Liver (tissue), 9 donors: ENCODE results near the gene MCF2L. TPM values are rescaled to one million over a fixed set of nuclear protein-coding genes. Genes with fewer than 3 reads are reported as not detected.

Experiments used
- DNase-seq: peaks from one replicate; pipeline ENCODE4 v3.0.0-alpha.2; 2017; ENCODE audit warnings: low spot score
- H3K27ac ChIP-seq, 2 donors: one replicate each; pipeline ENCODE4 v1.7.0; 2013; ENCODE audit warnings: inconsistent platforms in 2 of 2, low read length in 2 of 2, control low read depth in 1 of 2, low read depth in 1 of 2, mild to moderate bottlenecking in 1 of 2
- H3K27me3 ChIP-seq, 4 donors: one replicate each; pipeline versions ENCODE4 v1.6.1 to v1.7.0; 2013; ENCODE audit warnings: low read length in 3 of 4, inconsistent platforms in 1 of 4, mild to moderate bottlenecking in 1 of 4, moderate library complexity in 1 of 4; ENCODE audit not compliant: control insufficient read depth in 4 of 4, insufficient read depth in 4 of 4
- H3K36me3 ChIP-seq, 4 donors: one replicate each; pipeline versions ENCODE4 v1.6.1 to v1.7.0; 2013; ENCODE audit warnings: low read length in 3 of 4, mild to moderate bottlenecking in 3 of 4, low read depth in 1 of 4, moderate library complexity in 1 of 4; ENCODE audit not compliant: control insufficient read depth in 4 of 4, insufficient read depth in 3 of 4
- H3K4me1 ChIP-seq, 4 donors: one replicate each; pipeline versions ENCODE4 v1.6.1 to v1.7.0; 2013; ENCODE audit warnings: low read length in 3 of 4, mild to moderate bottlenecking in 3 of 4, moderate library complexity in 1 of 4; ENCODE audit not compliant: control insufficient read depth in 4 of 4, insufficient read depth in 4 of 4
- H3K4me3 ChIP-seq, 3 donors: one replicate each; pipeline versions ENCODE4 v1.6.1 to v1.7.0; 2013; ENCODE audit warnings: low read length in 3 of 3, control low read depth in 1 of 3, low read depth in 1 of 3, mild to moderate bottlenecking in 1 of 3
- H3K9ac ChIP-seq, 2 donors: one replicate each; pipeline ENCODE4 v1.7.0; 2013; ENCODE audit warnings: low read length in 2 of 2, mild to moderate bottlenecking in 2 of 2, moderate library complexity in 2 of 2, control low read depth in 1 of 2, low read depth in 1 of 2
- H3K9me3 ChIP-seq, 4 donors: one replicate each; pipeline versions ENCODE4 v1.6.1 to v1.7.0; 2013; ENCODE audit warnings: low read length in 3 of 4; ENCODE audit not compliant: control insufficient read depth in 4 of 4
- ATF3 ChIP-seq: IDR thresholded peaks from 2 replicates; pipeline ENCODE4 v1.6.1; 2016; ENCODE audit warnings: antibody characterized with exemption
- CTCF ChIP-seq: fragments of 150-350 bp; IDR thresholded peaks from 2 replicates; pipeline ENCODE4 v1.5.1; 2017; ENCODE audit warnings: improper control_type of control experiment, low read depth, low read length; ENCODE audit not compliant: missing input control
- EGR1 ChIP-seq, 2 donors: IDR thresholded peaks; 2 replicates each; pipeline ENCODE4 v1.6.1; 2016 to 2018; ENCODE audit warnings: antibody characterized with exemption in 2 of 2, low read depth in 2 of 2
- FOXA1 ChIP-seq: IDR thresholded peaks from 2 replicates; pipeline ENCODE4 v1.6.1; 2016; ENCODE audit warnings: antibody characterized with exemption
- FOXA2 ChIP-seq: IDR thresholded peaks from 2 replicates; pipeline ENCODE4 v1.6.1; 2016; ENCODE audit warnings: antibody characterized with exemption
- GABPA ChIP-seq, 2 donors: IDR thresholded peaks in 1 of 2; conservative IDR thresholded peaks in 1 of 2; 2 replicates each; pipeline ENCODE4 v1.6.1; 2016; ENCODE audit warnings: antibody characterized with exemption in 2 of 2, mild to moderate bottlenecking in 1 of 2, moderate library complexity in 1 of 2
- HNF4A ChIP-seq, 2 donors: conservative IDR thresholded peaks; 2 replicates each; pipeline ENCODE4 v1.6.1; 2016; ENCODE audit warnings: antibody characterized with exemption in 2 of 2, mild to moderate bottlenecking in 2 of 2
- HNF4G ChIP-seq: IDR thresholded peaks from 2 replicates; pipeline ENCODE4 v1.6.1; 2016; ENCODE audit warnings: antibody characterized with exemption
- JUND ChIP-seq, 2 donors: IDR thresholded peaks; 2 replicates each; pipeline ENCODE4 v1.6.1; 2016; ENCODE audit warnings: antibody characterized with exemption in 2 of 2
- MAX ChIP-seq: IDR thresholded peaks from 2 replicates; pipeline ENCODE4 v1.6.1; 2016; ENCODE audit warnings: antibody characterized with exemption
- NR2F2 ChIP-seq: IDR thresholded peaks from 2 replicates; pipeline ENCODE4 v1.6.1; 2016; ENCODE audit warnings: antibody characterized with exemption
- REST ChIP-seq: IDR thresholded peaks from 2 replicates; pipeline ENCODE4 v1.6.1; 2016; ENCODE audit warnings: antibody characterized with exemption, mild to moderate bottlenecking
- RXRA ChIP-seq, 2 donors: IDR thresholded peaks; 2 replicates each; pipeline ENCODE4 v1.6.1; 2017 to 2018; ENCODE audit warnings: antibody characterized with exemption in 2 of 2, mild to moderate bottlenecking in 1 of 2
- SP1 ChIP-seq: IDR thresholded peaks from 2 replicates; pipeline ENCODE4 v1.6.1; 2018; ENCODE audit warnings: antibody characterized with exemption, mild to moderate bottlenecking
- TAF1 ChIP-seq: conservative IDR thresholded peaks from 2 replicates; pipeline ENCODE4 v1.6.1; 2016; ENCODE audit warnings: antibody characterized with exemption, mild to moderate bottlenecking
- YY1 ChIP-seq: IDR thresholded peaks from 2 replicates; pipeline ENCODE4 v1.6.1; 2016; ENCODE audit warnings: antibody characterized with exemption, mild to moderate bottlenecking
- WGBS: extraction: QIAGEN DNeasy Blood & Tissue Kit; methylation state at CpG from one replicate; pipeline ENCODE4 v1.1.7; 2013; 5-methylcytosine and 5-hydroxymethylcytosine counted together
- polyA plus RNA-seq, 2 donors: library from polyadenylated mRNA; stranded (reverse) in 1 of 2; unstranded in 1 of 2; fragments of 200-250 nt in 1 of 2; fragments of >200 nt in 1 of 2; fragmentation: Nextera tagmentation in 1 of 2; extraction: Ambion mirVana in 1 of 2; gene quantifications; one replicate each; pipeline versions ENCODE4 v1.2.1 to v1.2.3, GENCODE V29; 2013 to 2015
- total RNA-seq, 2 donors: library from RNA; depleted of rRNA; stranded (reverse); fragments of >200 nt; gene quantifications; one replicate each; pipeline ENCODE4 v1.2.3, GENCODE V29; 2014
- TF ChIP-seq, protein P1 (sequence below): IDR thresholded peaks from 2 replicates; pipeline ENCODE4 v1.6.1; 2016; ENCODE audit warnings: antibody characterized with exemption
- donor health status: healthy.
- donor health status: healthy.
- donor health status: healthy.
- donor health status: healthy.
- donor health status: healthy.

Gene MCF2L
- total and polyA plus RNA-seq, 4 donors = 2.9 to 12.8 (median 7.1) TPM

DNA sequence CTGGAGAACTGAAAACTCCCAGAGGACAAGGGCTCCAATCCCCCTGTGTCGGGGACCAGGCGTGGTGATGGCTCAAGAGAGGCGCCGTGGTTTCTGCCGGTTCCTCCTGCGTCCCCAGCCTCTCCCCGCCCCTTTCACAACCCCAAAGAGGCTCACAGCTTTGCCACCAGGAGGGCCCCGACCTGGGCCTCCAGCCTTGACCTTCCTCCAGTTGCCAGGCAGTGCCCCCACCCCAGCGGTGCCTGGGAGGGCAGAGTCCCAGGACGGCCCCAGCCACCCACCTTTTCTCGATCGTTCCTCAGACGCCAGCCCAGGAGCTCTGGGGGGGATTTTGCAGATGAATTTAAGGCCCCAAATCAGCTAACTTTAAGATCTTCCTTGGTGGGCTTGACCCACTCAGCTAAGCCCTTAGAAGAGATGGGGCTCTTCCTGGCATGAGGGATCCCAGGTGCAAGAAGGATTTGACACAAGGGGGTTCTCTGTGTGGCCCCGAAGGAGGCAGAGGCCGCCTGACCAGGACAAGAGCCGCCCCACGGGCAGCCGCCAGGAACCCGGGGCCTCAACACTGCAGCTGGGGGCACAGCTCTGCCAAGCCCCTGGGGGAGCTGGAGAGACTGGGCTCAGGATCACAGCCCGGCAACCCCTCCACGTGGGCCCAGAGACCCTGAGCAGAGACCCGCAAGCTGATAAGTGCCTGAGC is 47.0 kb downstream of the MCF2L start:
- H3K4me1 ChIP-seq = no peaks in the 10 kb centered on the region
- H3K9ac ChIP-seq = no peak overlapping the region
- 86% methylated on average over 22 of the region's 22 CpGs for WGBS
- H3K4me3 ChIP-seq = no peak overlapping the region
- H3K27me3 ChIP-seq = no peaks in the 10 kb centered on the region
- DNase-seq = no peak
- H3K36me3 ChIP-seq = peaks cover 0 to 6% (median 2%) of the 10 kb centered on the region in 4 donors
- no peak overlapping the region for H3K27ac ChIP-seq
- no peaks in the 10 kb centered on the region for H3K9me3 ChIP-seq
- TF ChIP-seq HNF4A (conservative IDR thresholded peaks at IDR 0.05) (no peak), NR2F2 (no peak), GABPA (IDR thresholded peaks at IDR 0.05 in 1 of 2, conservative IDR thresholded peaks at IDR 0.05 in 1 of 2) (no peak), RXRA (IDR thresholded peaks at IDR 0.05) (no peak), MAX (no peak), SP1 (no peak), EGR1 (IDR thresholded peaks at IDR 0.05; ENCODE audit: low read depth in 2 of 2) (no peak), FOXA1 (no peak), TAF1 (no peak), CTCF (no peak), HNF4G (no peak), ATF3 (no peak), REST (no peak), YY1 (no peak), JUND (IDR thresholded peaks at IDR 0.05) (no peak), FOXA2 (no peak)
- TF ChIP-seq, protein P1, sequence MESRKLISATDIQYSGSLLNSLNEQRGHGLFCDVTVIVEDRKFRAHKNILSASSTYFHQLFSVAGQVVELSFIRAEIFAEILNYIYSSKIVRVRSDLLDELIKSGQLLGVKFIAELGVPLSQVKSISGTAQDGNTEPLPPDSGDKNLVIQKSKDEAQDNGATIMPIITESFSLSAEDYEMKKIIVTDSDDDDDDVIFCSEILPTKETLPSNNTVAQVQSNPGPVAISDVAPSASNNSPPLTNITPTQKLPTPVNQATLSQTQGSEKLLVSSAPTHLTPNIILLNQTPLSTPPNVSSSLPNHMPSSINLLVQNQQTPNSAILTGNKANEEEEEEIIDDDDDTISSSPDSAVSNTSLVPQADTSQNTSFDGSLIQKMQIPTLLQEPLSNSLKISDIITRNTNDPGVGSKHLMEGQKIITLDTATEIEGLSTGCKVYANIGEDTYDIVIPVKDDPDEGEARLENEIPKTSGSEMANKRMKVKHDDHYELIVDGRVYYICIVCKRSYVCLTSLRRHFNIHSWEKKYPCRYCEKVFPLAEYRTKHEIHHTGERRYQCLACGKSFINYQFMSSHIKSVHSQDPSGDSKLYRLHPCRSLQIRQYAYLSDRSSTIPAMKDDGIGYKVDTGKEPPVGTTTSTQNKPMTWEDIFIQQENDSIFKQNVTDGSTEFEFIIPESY = no peak
